ENCODE data around the gene PTGES.

Gene PTGES

GRCh38 chr9:129716091-129716490, 36.8 kb downstream of the PTGES start:
- DNase-seq = no peak

GRCh38 chr9:129714511-129715061, 38.3 kb downstream of the PTGES start:
- no peak for DNase-seq

GRCh38 chr9:129713402-129713679, 39.5 kb downstream of the PTGES start:
- DNase-seq = no peak

- DNase-seq = no peak
Observed at GRCh38 chr9:129712634-129713401, 40.0 kb downstream of the PTGES start.

DNA sequence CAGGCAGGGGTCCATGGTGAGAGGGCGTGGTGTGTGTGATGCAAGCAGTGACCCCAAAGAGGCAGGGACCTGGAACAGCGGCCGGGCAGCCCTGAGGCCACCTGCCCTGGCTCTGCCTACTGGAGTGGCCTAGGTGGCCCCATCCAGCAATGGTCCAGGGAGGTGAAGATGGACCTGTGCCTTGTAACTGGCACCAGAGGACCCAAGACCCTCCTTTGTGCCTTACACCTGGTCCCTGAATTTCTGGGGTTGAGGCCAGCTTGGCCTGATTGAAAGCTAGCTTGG, 42.7 kb downstream of the PTGES start:
- no peak for DNase-seq

DNA sequence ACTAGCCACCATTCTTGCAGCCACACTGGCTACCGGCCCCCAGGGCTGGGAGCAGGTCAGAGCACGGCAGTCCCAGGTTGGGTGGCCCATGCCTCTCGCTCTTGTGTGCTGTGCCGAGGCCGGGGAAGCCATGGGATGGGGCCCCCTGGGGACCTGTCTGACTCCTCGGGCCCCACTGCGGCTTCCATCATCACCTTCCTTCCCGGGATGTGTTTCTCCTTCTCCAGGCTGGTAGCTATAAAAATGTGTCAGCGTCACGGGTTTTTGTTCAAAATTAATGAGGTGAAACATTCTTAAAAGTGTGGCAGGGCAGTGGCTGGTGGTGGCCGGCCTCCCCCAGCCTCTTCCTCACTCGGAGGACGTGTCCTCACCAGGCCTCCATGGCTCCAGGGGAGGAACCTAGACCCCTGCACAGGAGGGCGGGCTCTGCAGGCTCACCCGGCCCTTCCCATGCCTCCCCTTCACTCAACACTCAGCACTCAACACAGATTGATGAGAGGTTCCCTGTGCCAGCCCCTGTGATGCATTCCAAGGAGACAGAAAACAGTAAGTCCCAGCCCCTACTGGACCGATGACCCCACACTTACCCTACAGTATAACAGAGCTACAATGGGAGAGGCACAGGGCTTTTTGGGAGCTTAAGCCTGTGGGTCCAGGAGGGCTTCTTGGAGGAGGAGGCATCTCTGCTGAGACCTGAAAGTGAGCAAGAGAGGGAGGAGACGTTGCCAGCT, 43.2 kb downstream of the PTGES start:
- DNase-seq = no peak

DNA sequence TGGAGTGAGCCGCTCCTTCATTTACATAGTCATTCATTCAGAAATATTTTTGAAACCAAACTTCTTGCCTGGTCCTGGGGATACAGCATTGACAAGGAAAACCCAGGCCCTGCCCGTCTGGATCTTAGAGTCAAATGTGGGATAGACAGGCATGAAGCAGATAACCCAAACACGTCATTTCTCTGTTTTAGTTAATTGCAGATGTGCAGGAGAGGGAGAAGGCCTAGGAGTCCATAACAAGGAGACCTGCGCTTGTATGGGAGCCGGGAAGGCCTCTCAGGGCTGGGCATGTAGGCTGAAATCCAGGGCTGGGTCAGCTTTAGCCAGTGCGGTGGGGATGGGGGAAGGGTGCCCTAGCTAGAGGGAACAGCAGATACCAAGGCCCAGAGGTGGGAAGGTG, 44.0 kb downstream of the PTGES start:
- no peak for DNase-seq

GRCh38 chr9:129704807-129705206, 48.0 kb downstream of the PTGES start:
- no peak for DNase-seq

GRCh38 chr9:129703667-129704355, 49.0 kb downstream of the PTGES start:
- no peak for DNase-seq

GRCh38 chr9:129702589-129703520, 50.0 kb downstream of the PTGES start:
- peak; percentile 23 for DNase-seq

DNA sequence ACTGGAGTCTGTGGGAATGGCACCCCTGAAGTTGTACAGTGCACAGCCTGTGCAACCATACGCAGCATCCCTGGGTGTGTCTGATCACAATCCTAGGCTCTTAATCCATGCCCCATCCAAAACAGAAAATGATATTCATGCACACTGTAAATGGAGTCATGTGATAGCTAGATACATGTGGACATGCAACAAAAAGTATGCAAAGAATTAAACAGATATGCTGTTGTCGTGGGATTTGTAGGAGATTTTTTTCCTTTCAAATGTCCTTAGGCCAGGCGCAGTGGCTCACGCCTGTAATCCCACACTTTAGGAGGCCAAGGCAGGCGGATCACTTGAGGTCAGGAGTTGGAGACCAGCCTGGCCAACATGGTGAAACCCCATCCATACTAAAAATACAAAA, 51.3 kb downstream of the PTGES start:
- DNase-seq = no peak

GRCh38 chr9:129701054-129701453, 51.8 kb downstream of the PTGES start:
- no peak for DNase-seq

DNA sequence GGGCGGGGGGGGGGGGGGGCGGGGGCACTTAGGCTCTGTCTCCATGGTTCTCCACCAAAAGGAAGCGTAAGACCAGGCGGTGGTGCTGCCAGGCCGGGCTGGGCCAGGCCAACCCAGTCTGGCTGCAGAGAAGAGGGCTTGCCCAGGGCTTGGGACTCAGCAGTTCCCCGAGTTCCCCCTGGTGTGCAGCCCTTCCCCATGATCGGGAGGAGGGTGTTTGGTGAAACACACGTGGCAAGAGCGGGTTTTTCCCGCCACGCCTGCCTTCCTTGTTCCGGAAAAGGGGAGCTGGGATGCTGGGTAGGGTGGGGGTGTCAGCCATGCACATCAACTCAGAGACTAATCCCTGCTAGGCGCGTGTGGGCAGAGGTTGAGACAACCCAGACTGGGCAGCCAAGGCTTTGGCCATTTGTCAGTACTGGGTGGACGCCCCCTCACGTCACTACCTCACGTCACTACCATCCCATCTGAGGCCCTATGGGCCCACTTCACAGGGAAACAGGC, 54.5 kb downstream of the PTGES start:
- DNase-seq = peak; percentile 24

GRCh38 chr9:129697656-129698253, 55.1 kb downstream of the PTGES start:
- no peak for DNase-seq

GRCh38 chr9:129696944-129697655, 55.7 kb downstream of the PTGES start:
- peak; percentile 63 for DNase-seq

GRCh38 chr9:129695870-129696269, 57.0 kb downstream of the PTGES start:
- DNase-seq = no peak

GRCh38 chr9:129694243-129694646, 58.6 kb downstream of the PTGES start:
- DNase-seq = no peak

DNA sequence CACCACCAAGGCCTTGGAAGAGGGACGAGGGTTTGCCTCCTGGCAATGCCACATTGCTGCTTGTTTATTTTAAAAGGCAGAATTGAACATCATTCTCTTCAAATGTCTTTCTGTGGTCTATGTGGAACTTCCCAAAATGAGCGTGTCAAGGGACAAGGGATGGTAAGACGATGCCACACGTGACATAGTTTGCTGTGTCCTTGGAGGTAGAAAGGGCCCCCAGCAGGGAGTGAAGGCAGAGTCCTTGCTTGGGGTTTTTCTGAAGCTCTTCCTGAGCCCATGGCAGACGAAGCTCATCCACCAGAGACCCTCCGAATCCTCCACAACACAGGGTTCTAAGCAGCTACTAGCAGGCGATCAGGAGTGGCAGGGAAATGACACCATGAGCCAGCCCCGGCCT, 59.1 kb downstream of the PTGES start:
- DNase-seq = no peak

DNA sequence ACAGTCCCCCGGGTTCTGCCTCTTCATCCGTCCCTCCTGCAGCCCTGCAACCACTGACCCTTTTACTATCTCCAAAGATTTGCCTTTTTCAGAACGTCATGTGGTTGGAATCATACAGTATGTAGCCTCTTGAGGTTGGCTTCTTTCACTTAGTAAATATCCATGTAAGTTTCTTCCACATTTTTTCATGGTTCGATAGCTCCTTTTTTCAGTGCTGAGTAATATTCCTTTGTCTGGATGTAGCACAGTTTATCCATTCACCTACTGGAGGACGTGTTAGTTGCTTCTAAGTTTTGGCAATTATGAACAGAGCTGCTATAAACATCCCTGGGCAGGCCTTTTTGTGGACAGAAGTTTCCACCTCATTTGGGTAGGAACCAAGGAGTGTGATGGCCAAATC, 60.3 kb downstream of the PTGES start:
- no peak for DNase-seq

Measured in DMS53 (cell line).